GM23338 (cell line): ENCODE measurements around the gene IQCC.

Source experiments
- CREB1 ChIP-seq: fragments of 250-450 bp; sonication (Bioruptor Pico); IDR thresholded peaks from 2 replicates; pipeline ENCODE4 v1.5.0; 2020; ENCODE audit warnings: low read depth, mild to moderate bottlenecking, moderate library complexity
- CTCF ChIP-seq, 2 experiments: fragments of 200-600 bp in 1 of 2; sonication (generic) in 1 of 2; conservative IDR thresholded peaks; 2 replicates each; pipeline versions ENCODE4 v1.5.1 to v1.6.1; 2016 to 2017; ENCODE audit warnings: antibody characterized with exemption in 2 of 2, low read depth in 2 of 2, mild to moderate bottlenecking in 2 of 2, moderate library complexity in 1 of 2
- ETS1 ChIP-seq: IDR thresholded peaks from 2 replicates; pipeline ENCODE4 v1.6.1; 2016; ENCODE audit warnings: antibody characterized with exemption
- EZH2 ChIP-seq: fragments of 200-600 bp; sonication (generic); IDR thresholded peaks from one replicate; pipeline ENCODE4 v1.8.0; 2017; ENCODE audit warnings: antibody characterized with exemption, mild to moderate bottlenecking, low read depth; ENCODE audit not compliant: unreplicated experiment
- EZH2phosphoT487 ChIP-seq: fragments of 200-600 bp; sonication (generic); IDR thresholded peaks from one replicate; pipeline ENCODE4 v1.8.1; 2018; ENCODE audit warnings: antibody characterized with exemption; ENCODE audit not compliant: unreplicated experiment
- JUNB ChIP-seq: IDR thresholded peaks from one replicate; pipeline ENCODE4 v1.6.1; 2016; ENCODE audit warnings: antibody characterized with exemption; ENCODE audit not compliant: unreplicated experiment
- NANOG ChIP-seq: IDR thresholded peaks from 2 replicates; pipeline ENCODE4 v1.6.1; 2016; ENCODE audit warnings: antibody characterized with exemption, borderline replicate concordance
- POLR2AphosphoS5 ChIP-seq: IDR thresholded peaks from 2 replicates; pipeline ENCODE4 v1.6.1; 2016; ENCODE audit warnings: antibody characterized with exemption, low read depth
- ZNF331 ChIP-seq: fragments of 250-450 bp; sonication (Bioruptor Pico); IDR thresholded peaks from 2 replicates; pipeline ENCODE4 v1.5.0; 2020; ENCODE audit warnings: low read depth, mild to moderate bottlenecking, moderate library complexity
- TF ChIP-seq, protein P1 (sequence below): IDR thresholded peaks from one replicate; pipeline ENCODE4 v1.6.1; 2018; ENCODE audit warnings: antibody characterized with exemption; ENCODE audit not compliant: unreplicated experiment
- TF ChIP-seq, protein P2 (sequence below): fragments of 250-450 bp; sonication (Bioruptor Pico); IDR thresholded peaks from 2 replicates; pipeline ENCODE4 v1.5.0; 2020; ENCODE audit warnings: mild to moderate bottlenecking, moderate library complexity

GRCh38 chr1:32234792-32235191 lies 29.3 kb downstream of the IQCC start:
- peak; percentile 14 to 47; a peak in 2 of 4 replicates for TF ChIP-seq CTCF (conservative IDR thresholded peaks at IDR 0.05; ENCODE audit: low read depth in 2 of 2)
- TF ChIP-seq EZH2: no peak
- TF ChIP-seq JUNB: no peak
- TF ChIP-seq, protein P1, sequence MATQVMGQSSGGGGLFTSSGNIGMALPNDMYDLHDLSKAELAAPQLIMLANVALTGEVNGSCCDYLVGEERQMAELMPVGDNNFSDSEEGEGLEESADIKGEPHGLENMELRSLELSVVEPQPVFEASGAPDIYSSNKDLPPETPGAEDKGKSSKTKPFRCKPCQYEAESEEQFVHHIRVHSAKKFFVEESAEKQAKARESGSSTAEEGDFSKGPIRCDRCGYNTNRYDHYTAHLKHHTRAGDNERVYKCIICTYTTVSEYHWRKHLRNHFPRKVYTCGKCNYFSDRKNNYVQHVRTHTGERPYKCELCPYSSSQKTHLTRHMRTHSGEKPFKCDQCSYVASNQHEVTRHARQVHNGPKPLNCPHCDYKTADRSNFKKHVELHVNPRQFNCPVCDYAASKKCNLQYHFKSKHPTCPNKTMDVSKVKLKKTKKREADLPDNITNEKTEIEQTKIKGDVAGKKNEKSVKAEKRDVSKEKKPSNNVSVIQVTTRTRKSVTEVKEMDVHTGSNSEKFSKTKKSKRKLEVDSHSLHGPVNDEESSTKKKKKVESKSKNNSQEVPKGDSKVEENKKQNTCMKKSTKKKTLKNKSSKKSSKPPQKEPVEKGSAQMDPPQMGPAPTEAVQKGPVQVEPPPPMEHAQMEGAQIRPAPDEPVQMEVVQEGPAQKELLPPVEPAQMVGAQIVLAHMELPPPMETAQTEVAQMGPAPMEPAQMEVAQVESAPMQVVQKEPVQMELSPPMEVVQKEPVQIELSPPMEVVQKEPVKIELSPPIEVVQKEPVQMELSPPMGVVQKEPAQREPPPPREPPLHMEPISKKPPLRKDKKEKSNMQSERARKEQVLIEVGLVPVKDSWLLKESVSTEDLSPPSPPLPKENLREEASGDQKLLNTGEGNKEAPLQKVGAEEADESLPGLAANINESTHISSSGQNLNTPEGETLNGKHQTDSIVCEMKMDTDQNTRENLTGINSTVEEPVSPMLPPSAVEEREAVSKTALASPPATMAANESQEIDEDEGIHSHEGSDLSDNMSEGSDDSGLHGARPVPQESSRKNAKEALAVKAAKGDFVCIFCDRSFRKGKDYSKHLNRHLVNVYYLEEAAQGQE: no peak
- TF ChIP-seq POLR2AphosphoS5: no peak
- TF ChIP-seq CREB1: no peak
- no peak for TF ChIP-seq ZNF331
- TF ChIP-seq EZH2phosphoT487: no peak
- TF ChIP-seq ETS1: no peak
- TF ChIP-seq, protein P2, sequence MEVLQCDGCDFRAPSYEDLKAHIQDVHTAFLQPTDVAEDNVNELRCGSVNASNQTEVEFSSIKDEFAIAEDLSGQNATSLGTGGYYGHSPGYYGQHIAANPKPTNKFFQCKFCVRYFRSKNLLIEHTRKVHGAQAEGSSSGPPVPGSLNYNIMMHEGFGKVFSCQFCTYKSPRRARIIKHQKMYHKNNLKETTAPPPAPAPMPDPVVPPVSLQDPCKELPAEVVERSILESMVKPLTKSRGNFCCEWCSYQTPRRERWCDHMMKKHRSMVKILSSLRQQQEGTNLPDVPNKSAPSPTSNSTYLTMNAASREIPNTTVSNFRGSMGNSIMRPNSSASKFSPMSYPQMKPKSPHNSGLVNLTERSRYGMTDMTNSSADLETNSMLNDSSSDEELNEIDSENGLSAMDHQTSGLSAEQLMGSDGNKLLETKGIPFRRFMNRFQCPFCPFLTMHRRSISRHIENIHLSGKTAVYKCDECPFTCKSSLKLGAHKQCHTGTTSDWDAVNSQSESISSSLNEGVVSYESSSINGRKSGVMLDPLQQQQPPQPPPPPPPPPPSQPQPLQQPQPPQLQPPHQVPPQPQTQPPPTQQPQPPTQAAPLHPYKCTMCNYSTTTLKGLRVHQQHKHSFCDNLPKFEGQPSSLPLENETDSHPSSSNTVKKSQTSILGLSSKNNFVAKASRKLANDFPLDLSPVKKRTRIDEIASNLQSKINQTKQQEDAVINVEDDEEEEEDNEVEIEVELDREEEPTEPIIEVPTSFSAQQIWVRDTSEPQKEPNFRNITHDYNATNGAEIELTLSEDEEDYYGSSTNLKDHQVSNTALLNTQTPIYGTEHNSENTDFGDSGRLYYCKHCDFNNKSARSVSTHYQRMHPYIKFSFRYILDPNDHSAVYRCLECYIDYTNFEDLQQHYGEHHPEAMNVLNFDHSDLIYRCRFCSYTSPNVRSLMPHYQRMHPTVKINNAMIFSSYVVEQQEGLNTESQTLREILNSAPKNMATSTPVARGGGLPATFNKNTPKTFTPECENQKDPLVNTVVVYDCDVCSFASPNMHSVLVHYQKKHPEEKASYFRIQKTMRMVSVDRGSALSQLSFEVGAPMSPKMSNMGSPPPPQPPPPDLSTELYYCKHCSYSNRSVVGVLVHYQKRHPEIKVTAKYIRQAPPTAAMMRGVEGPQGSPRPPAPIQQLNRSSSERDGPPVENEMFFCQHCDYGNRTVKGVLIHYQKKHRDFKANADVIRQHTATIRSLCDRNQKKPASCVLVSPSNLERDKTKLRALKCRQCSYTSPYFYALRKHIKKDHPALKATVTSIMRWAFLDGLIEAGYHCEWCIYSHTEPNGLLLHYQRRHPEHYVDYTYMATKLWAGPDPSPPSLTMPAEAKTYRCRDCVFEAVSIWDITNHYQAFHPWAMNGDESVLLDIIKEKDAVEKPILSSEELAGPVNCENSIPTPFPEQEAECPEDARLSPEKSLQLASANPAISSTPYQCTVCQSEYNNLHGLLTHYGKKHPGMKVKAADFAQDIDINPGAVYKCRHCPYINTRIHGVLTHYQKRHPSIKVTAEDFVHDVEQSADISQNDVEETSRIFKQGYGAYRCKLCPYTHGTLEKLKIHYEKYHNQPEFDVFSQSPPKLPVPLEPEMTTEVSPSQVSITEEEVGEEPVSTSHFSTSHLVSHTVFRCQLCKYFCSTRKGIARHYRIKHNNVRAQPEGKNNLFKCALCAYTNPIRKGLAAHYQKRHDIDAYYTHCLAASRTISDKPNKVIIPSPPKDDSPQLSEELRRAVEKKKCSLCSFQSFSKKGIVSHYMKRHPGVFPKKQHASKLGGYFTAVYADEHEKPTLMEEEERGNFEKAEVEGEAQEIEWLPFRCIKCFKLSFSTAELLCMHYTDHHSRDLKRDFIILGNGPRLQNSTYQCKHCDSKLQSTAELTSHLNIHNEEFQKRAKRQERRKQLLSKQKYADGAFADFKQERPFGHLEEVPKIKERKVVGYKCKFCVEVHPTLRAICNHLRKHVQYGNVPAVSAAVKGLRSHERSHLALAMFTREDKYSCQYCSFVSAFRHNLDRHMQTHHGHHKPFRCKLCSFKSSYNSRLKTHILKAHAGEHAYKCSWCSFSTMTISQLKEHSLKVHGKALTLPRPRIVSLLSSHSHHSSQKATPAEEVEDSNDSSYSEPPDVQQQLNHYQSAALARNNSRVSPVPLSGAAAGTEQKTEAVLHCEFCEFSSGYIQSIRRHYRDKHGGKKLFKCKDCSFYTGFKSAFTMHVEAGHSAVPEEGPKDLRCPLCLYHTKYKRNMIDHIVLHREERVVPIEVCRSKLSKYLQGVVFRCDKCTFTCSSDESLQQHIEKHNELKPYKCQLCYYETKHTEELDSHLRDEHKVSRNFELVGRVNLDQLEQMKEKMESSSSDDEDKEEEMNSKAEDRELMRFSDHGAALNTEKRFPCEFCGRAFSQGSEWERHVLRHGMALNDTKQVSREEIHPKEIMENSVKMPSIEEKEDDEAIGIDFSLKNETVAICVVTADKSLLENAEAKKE (CRISPR knock-in tag): no peak
- TF ChIP-seq NANOG: no peak
